RPMI8226 (cell line): ENCODE data around the gene CFAP53.
A peak's percentile ranks its signal among the peaks of the same experiment; 100 is the strongest.

ENCODE experiments used
- DNase-seq: peaks from one replicate; pipeline ENCODE4 v3.0.0-alpha.2; 2015

CFAP53 gene

GRCh38 chr18:50287441-50288347, 21.4 kb upstream of the CFAP53 start, which contains the start of gene CXXC1:
CXXC1 (minus strand) TSS chr18:50287692; CDS start chr18:50287589, 103 bp downstream.
- peak; percentile 100 for DNase-seq

DNA sequence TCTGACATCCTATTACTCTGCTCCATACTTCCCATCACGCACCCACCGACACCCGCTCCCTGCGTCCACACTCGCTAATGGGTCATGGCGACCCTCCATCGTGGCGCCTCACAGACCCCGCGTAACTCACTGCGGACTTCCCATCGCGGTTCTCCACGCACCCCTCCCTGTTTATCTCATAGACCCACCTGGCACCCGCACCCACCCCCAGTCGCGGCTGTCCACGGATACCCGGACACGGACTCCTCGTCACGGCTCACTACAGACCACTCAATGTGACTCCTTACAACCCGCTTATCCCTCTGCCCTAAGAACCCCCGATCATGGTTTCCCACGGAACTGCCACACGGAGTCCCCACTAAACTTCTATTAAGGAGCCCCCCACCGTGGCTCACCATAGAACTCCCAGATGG, 20.7 kb upstream of the CFAP53 start:
- no peak for DNase-seq

DNA sequence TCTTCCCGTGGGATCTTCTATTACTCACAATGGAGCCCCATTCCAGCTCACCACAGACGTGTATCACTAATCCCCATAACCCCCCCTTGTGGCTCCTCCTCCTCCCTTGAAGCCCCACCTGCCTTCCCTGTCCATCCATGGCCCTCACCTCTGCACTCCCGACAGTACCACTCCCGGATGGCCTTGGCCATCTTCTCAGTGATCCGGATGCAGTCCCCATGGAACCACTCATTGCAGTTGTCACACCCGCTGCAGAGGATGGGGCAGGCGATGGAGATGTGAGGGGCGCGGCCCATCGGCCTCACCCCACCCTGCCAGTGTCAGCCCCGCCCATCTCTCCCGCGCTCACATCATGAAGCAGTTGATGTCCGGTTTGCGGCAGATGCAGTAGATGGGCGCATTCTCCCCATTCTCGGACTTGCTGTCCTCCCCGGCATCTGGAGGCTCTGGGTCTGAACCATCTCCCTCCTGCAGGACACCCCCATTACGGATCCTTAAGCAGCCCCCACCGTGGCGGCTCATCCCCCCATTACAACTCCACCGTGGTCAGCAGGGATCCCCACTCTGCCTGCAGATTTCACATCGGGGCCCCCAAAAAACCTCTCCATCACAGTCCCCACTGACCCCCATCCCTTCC, 20.2 kb upstream of the CFAP53 start:
- peak; percentile 45 for DNase-seq

DNA sequence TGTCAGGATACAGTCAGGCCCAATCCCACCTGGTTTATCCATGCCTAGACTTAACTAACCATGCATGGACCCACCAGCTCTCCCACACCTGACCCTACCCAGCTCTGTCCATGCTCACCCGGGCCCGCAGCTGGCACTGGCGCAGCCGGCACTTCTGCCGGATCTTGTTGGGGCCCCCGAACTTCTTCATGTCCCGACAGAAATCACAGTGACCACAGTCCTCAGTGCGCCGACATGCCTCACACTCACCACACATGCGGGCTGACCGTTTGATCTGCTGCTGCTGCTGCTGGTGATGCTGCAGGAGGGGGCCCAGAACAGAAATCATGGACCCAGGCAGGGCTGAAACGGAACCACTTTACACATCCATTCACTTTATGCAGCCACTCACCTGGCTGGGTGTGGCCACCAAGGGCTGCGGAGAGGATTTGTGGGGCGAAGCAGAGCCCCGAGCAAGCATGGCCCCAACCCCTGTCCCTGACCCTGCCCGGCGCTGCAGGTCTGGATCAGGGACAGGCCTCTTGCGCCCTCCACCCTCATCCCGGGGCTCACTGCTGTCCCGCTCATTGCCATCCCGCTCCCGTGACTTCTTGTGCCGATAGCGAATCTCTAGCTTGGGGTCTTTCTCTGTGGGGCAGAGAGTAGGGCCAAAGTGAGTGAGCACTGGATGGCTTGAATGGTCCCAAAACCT, 19.5 kb upstream of the CFAP53 start:
- DNase-seq: no peak

- DNase-seq: no peak
Observed at GRCh38 chr18:50285071-50285470, 18.8 kb upstream of the CFAP53 start.

GRCh38 chr18:50284255-50284885, 18.1 kb upstream of the CFAP53 start:
- DNase-seq: no peak

- no peak for DNase-seq
Observed at GRCh38 chr18:50283469-50284209, 17.3 kb upstream of the CFAP53 start.

DNA sequence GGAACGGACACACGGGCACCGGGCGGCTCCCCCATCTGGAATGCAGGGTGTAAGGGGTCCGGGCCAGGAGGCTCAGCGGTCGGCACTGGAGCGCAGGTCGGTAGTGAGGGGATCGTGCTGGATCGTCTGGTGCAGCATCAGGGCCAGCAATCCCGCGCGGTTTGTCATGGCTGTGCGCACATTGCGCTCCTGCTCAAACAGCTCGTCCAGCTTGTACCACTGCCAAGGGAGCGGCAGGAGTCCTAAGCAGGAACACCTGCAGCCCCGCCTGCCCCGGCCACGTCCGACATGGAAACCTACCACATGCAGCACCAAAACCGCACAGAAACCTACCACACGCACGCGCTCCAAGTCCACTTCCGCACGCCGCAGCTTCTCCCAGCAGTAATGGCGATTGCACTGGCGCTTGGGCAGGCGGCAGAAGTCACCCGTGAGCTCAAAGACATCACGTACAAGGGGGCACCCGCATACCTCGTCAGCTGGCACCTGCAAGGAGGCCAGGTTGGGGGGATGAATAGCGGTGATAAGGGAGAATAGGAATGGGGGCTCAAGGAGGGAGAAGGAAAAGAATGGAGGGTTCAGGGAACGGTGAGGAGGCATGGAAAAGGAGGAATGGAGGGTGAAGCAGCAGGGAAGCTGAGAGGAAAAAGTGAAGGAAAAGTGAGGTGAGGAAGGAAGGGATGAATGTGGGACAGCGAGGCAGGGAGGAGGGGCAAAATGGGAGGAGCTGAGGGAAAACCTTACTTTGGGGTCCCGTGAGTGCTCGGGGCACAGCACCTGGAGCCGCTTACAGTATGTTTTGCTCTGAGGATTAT, 16.4 kb upstream of the CFAP53 start:
- DNase-seq: no peak

GRCh38 chr18:50281972-50282520, 15.8 kb upstream of the CFAP53 start:
- no peak for DNase-seq

DNA sequence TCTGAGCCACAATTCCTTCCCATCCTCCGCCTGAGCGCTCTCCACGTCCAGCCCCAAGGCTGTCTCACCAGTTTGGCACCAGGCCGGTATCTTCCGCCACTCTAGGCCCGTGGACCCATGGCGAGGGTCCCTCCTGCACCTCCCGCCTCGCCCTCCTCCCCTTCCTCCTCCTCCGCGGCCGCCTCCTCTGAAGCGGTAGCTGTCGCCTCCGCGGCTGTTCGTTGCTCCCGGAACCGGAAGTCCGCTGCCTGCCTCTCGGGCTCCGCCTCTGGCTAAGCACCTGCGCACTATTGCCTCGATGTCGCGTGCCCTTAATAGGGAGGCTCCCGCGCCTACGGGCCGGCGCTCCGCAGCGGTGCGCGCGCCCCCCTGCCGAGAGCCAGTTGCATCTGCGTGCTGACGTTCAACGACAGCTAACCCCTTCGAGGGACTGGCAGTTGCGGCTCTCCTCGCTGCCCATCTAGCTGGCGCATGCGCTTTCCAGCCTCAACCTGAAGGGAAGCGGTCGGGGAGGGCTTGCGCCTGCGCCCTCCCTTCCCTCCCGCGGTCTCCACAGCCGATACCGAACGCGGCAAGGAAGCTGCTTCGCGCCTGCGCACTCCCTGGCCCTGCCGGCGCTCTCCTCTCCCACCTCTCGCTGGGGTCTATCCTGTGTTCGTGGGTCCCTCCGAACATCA, 15.1 kb upstream of the CFAP53 start, which contains the start of gene MBD1:
MBD1 (minus strand) TSS at position 229 of the 677 bp plus-strand sequence. CDS start 1,531 bp downstream, outside the sequence.
- DNase-seq: peak; percentile 99

DNA sequence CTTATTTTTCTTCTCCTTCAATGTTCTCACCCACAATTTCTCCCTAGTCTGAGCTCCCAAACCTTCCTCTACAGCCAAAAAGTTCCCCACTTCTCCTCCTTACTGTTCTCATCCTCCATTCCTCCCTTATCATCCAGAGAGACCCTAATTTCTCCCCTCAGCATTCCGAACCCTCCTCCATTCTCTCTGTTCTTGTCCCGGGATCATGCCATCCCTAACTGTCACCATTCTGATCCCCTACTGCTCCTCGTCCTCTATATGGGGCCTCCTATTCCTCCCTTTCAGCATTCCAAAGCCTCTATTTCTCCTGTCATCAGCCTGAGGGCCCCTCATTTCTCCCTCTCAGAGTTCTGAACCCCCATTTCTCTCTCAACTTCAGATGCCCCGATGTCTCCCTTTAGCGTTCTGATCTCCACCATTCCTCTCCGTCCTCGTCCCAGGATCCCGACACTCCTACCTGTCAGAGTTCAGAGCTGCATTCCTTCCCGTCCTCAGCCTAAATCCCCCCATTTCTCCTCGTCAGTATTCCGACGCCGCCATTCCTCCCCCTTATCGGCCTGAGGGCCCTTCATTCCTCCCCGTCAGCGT, 14.5 kb upstream of the CFAP53 start:
- no peak for DNase-seq

GRCh38 chr18:50279752-50280151, 13.5 kb upstream of the CFAP53 start:
- no peak for DNase-seq

- DNase-seq: no peak
Observed at GRCh38 chr18:50277942-50278341, 11.6 kb upstream of the CFAP53 start.

- DNase-seq: no peak
Observed at GRCh38 chr18:50276452-50276851, 10.2 kb upstream of the CFAP53 start.

DNA sequence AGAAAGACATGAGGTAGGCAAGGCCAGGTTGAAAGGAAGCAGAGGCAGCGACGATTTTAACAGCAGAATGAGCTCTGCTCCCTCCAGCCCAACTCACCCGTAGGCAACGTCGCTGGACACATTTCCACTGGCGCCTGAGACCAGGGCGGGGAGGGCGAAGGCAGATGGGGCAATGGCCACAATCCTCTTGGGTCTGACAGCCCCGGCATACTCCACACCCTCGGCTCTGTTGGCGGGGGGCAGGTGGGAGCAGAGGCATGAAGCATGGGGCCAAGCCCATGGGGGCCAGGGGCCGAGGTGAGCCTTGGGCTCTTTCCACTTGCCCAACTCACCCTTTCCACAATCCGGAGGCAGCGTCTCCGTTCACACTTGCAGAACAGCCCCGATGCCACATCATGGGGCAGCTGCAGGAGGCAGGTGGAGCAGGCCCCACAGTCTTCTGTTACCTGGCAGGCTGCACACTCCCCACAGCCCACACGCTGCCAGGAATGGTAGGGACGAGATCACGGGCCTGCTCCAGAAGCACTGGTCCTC, 9.3 kb upstream of the CFAP53 start:
- no peak for DNase-seq

DNA sequence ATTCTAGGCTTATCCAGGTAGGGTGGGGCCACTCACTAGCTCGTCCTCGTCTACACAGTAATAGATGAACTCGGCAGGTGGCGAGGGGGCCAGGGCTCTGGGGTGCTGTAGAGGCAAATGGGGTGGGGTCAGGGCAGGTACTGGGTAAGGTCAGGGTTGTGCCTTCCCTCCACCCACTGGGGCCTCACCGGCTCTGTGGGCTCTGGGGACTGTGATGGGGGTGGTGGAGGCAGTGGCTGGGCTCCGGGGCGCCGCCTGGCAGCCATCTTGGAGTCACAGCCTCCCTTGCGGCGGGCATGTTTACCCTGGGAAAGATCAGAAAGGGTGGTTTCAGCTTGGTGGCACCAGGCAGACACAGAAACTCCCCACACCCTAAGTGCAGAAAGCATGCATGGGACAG, 8.6 kb upstream of the CFAP53 start:
- no peak for DNase-seq

DNA sequence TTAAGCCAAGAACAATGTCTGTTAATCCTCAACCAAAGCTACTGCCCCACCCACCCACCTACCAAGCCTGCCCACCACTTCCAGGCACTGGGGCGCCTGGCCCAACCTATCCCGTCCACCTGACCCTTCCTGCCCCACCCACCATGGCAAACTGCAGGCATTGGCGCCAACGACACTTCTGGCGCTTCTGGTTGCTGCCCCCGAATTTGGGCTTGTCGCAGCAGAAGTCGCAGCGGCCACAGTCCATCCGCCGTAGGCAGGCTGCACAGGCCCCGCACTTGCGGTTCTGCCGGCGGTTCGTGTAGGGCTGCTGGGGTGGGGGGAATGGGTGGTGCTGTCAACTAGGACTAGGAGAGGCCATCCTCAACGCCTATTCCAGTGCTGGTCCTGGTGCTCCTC, 7.7 kb upstream of the CFAP53 start:
- DNase-seq: no peak

GRCh38 chr18:50273203-50274043, 7.1 kb upstream of the CFAP53 start:
- no peak for DNase-seq

DNA sequence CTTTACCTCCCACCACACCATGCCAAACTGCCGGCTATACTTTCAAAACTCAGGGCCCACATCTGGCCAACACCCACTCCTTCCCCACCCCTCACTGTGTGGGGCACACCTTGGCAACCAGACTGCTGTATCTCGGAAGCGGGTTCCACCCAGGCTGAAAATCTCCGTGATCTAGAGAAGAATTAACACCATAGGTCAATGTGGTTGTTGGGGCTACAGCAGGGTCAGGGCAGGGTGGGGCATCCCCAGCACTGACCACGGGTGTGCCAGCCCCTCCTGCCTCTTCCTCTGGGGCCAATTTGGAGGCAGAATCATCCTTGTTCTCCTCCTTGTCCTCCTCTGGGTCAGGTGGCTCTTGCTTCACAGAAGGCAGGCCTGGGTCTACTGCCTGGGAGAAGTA, 6.3 kb upstream of the CFAP53 start:
- no peak for DNase-seq
